ENCODE measurements around the gene CSTPP1. TPM values are rescaled to one million over a fixed set of nuclear protein-coding genes. Genes with fewer than 3 reads are reported as not detected.

The CSTPP1 gene
- polyA plus RNA-seq, 1 donor from 2014 or later, result 46.4 TPM

DNA sequence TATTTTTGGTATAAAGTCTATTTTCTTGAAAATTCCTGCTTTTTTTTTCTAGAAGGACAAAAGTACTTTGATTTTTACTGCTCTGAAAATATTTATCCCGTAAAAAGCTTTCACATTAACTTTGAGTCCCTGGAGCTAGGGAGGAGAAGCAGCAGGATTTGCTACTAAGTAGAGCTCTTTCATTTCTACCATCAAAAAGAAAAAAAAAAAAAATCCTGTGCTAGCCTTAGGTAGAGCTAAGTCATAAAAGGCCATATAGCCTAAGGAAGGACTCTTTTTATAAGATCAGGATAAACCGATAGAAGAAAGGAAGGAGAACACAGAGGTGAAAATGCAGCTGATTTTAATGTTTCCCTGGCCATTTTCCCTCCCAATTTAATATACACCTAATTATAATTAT lies 48.0 kb downstream of the CSTPP1 start:
- TF ChIP-seq MXI1 (conservative IDR thresholded peaks at IDR 0.05; ENCODE audit: poor library complexity, severe bottlenecking) (no peak), SMC3 (conservative IDR thresholded peaks at IDR 0.05; ENCODE audit: poor library complexity) (no peak), RAD21 (conservative IDR thresholded peaks at IDR 0.05) (no peak), EP300 (conservative IDR thresholded peaks at IDR 0.05; ENCODE audit: poor library complexity, severe bottlenecking) (no peak), POLR2AphosphoS5 (IDR thresholded peaks at IDR 0.05) (no peak), TAF1 (IDR thresholded peaks at IDR 0.05; ENCODE audit: low read depth) (no peak), EZH2 (IDR thresholded peaks at IDR 0.05; ENCODE audit: borderline replicate concordance, insufficient read depth, low read length, poor library complexity, severe bottlenecking) (no peak)
- TF ChIP-seq, protein P1, sequence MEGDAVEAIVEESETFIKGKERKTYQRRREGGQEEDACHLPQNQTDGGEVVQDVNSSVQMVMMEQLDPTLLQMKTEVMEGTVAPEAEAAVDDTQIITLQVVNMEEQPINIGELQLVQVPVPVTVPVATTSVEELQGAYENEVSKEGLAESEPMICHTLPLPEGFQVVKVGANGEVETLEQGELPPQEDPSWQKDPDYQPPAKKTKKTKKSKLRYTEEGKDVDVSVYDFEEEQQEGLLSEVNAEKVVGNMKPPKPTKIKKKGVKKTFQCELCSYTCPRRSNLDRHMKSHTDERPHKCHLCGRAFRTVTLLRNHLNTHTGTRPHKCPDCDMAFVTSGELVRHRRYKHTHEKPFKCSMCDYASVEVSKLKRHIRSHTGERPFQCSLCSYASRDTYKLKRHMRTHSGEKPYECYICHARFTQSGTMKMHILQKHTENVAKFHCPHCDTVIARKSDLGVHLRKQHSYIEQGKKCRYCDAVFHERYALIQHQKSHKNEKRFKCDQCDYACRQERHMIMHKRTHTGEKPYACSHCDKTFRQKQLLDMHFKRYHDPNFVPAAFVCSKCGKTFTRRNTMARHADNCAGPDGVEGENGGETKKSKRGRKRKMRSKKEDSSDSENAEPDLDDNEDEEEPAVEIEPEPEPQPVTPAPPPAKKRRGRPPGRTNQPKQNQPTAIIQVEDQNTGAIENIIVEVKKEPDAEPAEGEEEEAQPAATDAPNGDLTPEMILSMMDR (IDR thresholded peaks at IDR 0.05; ENCODE audit: poor library complexity, severe bottlenecking), result no peak
- TF ChIP-seq, protein P2, sequence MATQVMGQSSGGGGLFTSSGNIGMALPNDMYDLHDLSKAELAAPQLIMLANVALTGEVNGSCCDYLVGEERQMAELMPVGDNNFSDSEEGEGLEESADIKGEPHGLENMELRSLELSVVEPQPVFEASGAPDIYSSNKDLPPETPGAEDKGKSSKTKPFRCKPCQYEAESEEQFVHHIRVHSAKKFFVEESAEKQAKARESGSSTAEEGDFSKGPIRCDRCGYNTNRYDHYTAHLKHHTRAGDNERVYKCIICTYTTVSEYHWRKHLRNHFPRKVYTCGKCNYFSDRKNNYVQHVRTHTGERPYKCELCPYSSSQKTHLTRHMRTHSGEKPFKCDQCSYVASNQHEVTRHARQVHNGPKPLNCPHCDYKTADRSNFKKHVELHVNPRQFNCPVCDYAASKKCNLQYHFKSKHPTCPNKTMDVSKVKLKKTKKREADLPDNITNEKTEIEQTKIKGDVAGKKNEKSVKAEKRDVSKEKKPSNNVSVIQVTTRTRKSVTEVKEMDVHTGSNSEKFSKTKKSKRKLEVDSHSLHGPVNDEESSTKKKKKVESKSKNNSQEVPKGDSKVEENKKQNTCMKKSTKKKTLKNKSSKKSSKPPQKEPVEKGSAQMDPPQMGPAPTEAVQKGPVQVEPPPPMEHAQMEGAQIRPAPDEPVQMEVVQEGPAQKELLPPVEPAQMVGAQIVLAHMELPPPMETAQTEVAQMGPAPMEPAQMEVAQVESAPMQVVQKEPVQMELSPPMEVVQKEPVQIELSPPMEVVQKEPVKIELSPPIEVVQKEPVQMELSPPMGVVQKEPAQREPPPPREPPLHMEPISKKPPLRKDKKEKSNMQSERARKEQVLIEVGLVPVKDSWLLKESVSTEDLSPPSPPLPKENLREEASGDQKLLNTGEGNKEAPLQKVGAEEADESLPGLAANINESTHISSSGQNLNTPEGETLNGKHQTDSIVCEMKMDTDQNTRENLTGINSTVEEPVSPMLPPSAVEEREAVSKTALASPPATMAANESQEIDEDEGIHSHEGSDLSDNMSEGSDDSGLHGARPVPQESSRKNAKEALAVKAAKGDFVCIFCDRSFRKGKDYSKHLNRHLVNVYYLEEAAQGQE (IDR thresholded peaks at IDR 0.05; ENCODE audit: borderline replicate concordance), result no peak
- no peaks in the 10 kb centered on the region for H4K20me1 ChIP-seq (ENCODE audit: insufficient read depth)
- no peaks in the 10 kb centered on the region for H3K36me3 ChIP-seq (ENCODE audit: insufficient read depth, low read length)

DNA sequence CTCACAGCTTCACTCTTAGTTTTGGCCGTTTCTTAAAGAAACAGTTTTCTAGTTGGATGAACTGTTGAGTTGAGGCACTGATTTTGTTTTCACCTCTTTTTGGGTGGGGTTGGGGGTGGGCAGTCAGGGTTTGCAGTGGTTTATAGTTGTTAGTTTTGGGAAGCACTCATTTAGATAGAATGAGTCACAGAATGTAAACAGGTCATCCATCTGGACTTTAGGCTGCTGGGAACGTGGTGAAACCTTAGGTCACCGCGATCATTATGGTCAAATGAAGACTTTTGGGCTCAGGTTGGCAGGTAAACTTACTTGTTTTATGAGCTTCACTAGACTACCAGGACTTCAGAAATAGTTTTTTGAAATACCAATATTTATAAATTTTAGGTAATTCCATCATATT lies 48.4 kb downstream of the CSTPP1 start:
- Histone ChIP-seq H2AFZ (ENCODE audit: low read depth, low read length) (no peak overlapping the region), H3K9ac (ENCODE audit: low read length) (no peak overlapping the region), H3F3A (ENCODE audit: insufficient read depth, low read length, poor library complexity, severe bottlenecking) (no peaks in the 10 kb centered on the region), H3K4me2 (ENCODE audit: low read length) (no peak overlapping the region), H3K79me2 (replicated peaks; ENCODE audit: insufficient read depth, low read length) (no peaks in the 10 kb centered on the region), H3K9me3 (ENCODE audit: low read length) (no peaks in the 10 kb centered on the region), H3K27me3 (ENCODE audit: insufficient read depth, low read depth, low read length) (no peaks in the 10 kb centered on the region), H4K20me1 (ENCODE audit: insufficient read depth) (no peaks in the 10 kb centered on the region), H3K36me3 (ENCODE audit: insufficient read depth, low read length) (peaks cover 4% of the 10 kb centered on the region), H3K9me2 (ENCODE audit: insufficient read depth, low read length) (no peaks in the 10 kb centered on the region), H3K27ac (ENCODE audit: low read length) (no peak overlapping the region), H3K4me3 (ENCODE audit: low read length) (no peak overlapping the region)
- TF ChIP-seq TAF1 (IDR thresholded peaks at IDR 0.05; ENCODE audit: low read depth) (no peak), POLR2AphosphoS5 (IDR thresholded peaks at IDR 0.05) (no peak), MXI1 (conservative IDR thresholded peaks at IDR 0.05; ENCODE audit: poor library complexity, severe bottlenecking) (no peak), SMC3 (conservative IDR thresholded peaks at IDR 0.05; ENCODE audit: poor library complexity) (no peak), RAD21 (conservative IDR thresholded peaks at IDR 0.05) (no peak), EP300 (conservative IDR thresholded peaks at IDR 0.05; ENCODE audit: poor library complexity, severe bottlenecking) (no peak), EZH2 (IDR thresholded peaks at IDR 0.05; ENCODE audit: borderline replicate concordance, insufficient read depth, low read length, poor library complexity, severe bottlenecking) (no peak)
- TF ChIP-seq, protein P1 (IDR thresholded peaks at IDR 0.05; ENCODE audit: poor library complexity, severe bottlenecking), result no peak
- TF ChIP-seq, protein P2 (IDR thresholded peaks at IDR 0.05; ENCODE audit: borderline replicate concordance), result no peak

More for the DNA sequence above, 48.0 kb downstream of the CSTPP1 start:
- Histone ChIP-seq H3K9me3 (ENCODE audit: low read length) (no peaks in the 10 kb centered on the region), H3K27me3 (ENCODE audit: insufficient read depth, low read depth, low read length) (no peaks in the 10 kb centered on the region), H3K4me3 (ENCODE audit: low read length) (no peak overlapping the region), H3K27ac (ENCODE audit: low read length) (no peak overlapping the region), H3K79me2 (replicated peaks; ENCODE audit: insufficient read depth, low read length) (no peaks in the 10 kb centered on the region), H3K9me2 (ENCODE audit: insufficient read depth, low read length) (no peaks in the 10 kb centered on the region), H3K4me2 (ENCODE audit: low read length) (no peak overlapping the region), H3F3A (ENCODE audit: insufficient read depth, low read length, poor library complexity, severe bottlenecking) (no peaks in the 10 kb centered on the region), H2AFZ (ENCODE audit: low read depth, low read length) (no peak overlapping the region), H3K9ac (ENCODE audit: low read length) (no peak overlapping the region)
